Prostate gland (tissue), 2 donors: ENCODE measurements around the gene TMEM131. TPM values are rescaled to one million over a fixed set of nuclear protein-coding genes. Genes with fewer than 3 reads are reported as not detected.

Source experiments
- DNase-seq: peaks from one replicate; pipeline ENCODE4 v3.0.0-alpha.2; 2019; ENCODE audit warnings: low spot score
- H3K27ac ChIP-seq, 2 donors: fragments of 200-600 bp; sonication (generic); 2 replicates each; pipeline ENCODE4 v1.5.1; 2017 to 2019
- H3K27me3 ChIP-seq: fragments of 200-600 bp; sonication (generic); replicated peaks from 2 replicates; pipeline ENCODE4 v1.5.1; 2019; ENCODE audit not compliant: insufficient read depth
- H3K36me3 ChIP-seq, 2 donors: fragments of 200-600 bp; sonication (generic); 1 replicate in 1 of 2; 2 replicates in 1 of 2; pipeline versions ENCODE4 v1.5.1 to v1.8.1; 2017 to 2019
- H3K4me1 ChIP-seq: fragments of 200-600 bp; sonication (generic); replicated peaks from 2 replicates; pipeline ENCODE4 v1.5.1; 2019
- H3K4me3 ChIP-seq, 2 donors: fragments of 200-600 bp; sonication (generic); 2 replicates each; pipeline ENCODE4 v1.5.1; 2017 to 2019
- H3K9me3 ChIP-seq: fragments of 200-600 bp; sonication (generic); 2 replicates; pipeline ENCODE4 v1.5.1; 2017
- CTCF ChIP-seq, 4 experiments: fragments of 200-600 bp in 2 of 4; fragments of 450-650 bp in 2 of 4; sonication (generic) in 2 of 4; IDR thresholded peaks; 1 replicate in 3 of 4; 2 replicates in 1 of 4; pipeline ENCODE4 v1.5.1; 2016 to 2019; ENCODE audit warnings: antibody characterized with exemption in 4 of 4, mild to moderate bottlenecking in 2 of 4, moderate library complexity in 2 of 4
- POLR2A ChIP-seq: fragments of 450-650 bp; IDR thresholded peaks from one replicate; pipeline ENCODE4 v1.6.1; 2016; ENCODE audit warnings: antibody characterized with exemption, mild to moderate bottlenecking
- POLR2AphosphoS5 ChIP-seq: sonication (generic); formaldehyde crosslinking; IDR thresholded peaks from one replicate; pipeline ENCODE4 v1.6.1; 2017; ENCODE audit warnings: antibody characterized with exemption
- WGBS: methylation state at CpG from one replicate; pipeline ENCODE4 v1.1.5; 2018; 5-methylcytosine and 5-hydroxymethylcytosine counted together
- intact Hi-C: fragments of 100-400 bp; cut with DNase I; formaldehyde crosslinking; loops from one replicate; pipeline ENCODE4 v1.14.2; 2022
- small RNA-seq, 2 donors: library from RNA; depleted of rRNA; stranded (forward); fragments of <200 nt; gene quantifications; one replicate each; pipeline ENCODE3, GENCODE V24; 2016
- total RNA-seq, 2 donors: library from RNA; depleted of rRNA; stranded (reverse); fragments of >200 nt; gene quantifications; one replicate each; pipeline ENCODE4 v1.1.0, GENCODE V29; 2016

Gene TMEM131
- total RNA-seq, 2 donors from 2014 or later: 40.6 to 42.0 TPM

GRCh38 chr2:97711394-97711711, 284.4 kb downstream of the TMEM131 start:
- H3K4me1 ChIP-seq: no peaks in the 10 kb centered on the region
- TF ChIP-seq POLR2AphosphoS5 (no peak), POLR2A (no peak), CTCF (IDR thresholded peaks at IDR 0.05) (no peak)
- intact Hi-C loops: no loop called here
- DNase-seq: no peak
- no peaks in the 10 kb centered on the region for H3K36me3 ChIP-seq
- H3K27ac ChIP-seq: no peak overlapping the region
- H3K4me3 ChIP-seq: no peak overlapping the region
- H3K9me3 ChIP-seq: no peaks in the 10 kb centered on the region
- WGBS: 71% methylated on average over 6 of the region's 6 CpGs
- H3K27me3 ChIP-seq: no peaks in the 10 kb centered on the region

GRCh38 chr2:97708608-97709007, 287.1 kb downstream of the TMEM131 start:
- Histone ChIP-seq H3K4me3 (no peak overlapping the region), H3K9me3 (no peaks in the 10 kb centered on the region), H3K27me3 (no peaks in the 10 kb centered on the region), H3K27ac (no peak overlapping the region), H3K36me3 (no peaks in the 10 kb centered on the region), H3K4me1 (no peaks in the 10 kb centered on the region)
- TF ChIP-seq POLR2A: no peak
- TF ChIP-seq CTCF (IDR thresholded peaks at IDR 0.05): no peak
- TF ChIP-seq POLR2AphosphoS5: no peak
- DNase-seq: no peak
- intact Hi-C loops: no loop called here
- WGBS: 89% methylated on average over 8 of the region's 8 CpGs

GRCh38 chr2:97708048-97708380, 287.7 kb downstream of the TMEM131 start:
- Histone ChIP-seq H3K4me1 (no peaks in the 10 kb centered on the region), H3K9me3 (no peaks in the 10 kb centered on the region), H3K27me3 (no peaks in the 10 kb centered on the region), H3K4me3 (no peak overlapping the region), H3K27ac (no peak overlapping the region), H3K36me3 (no peaks in the 10 kb centered on the region)
- no peak for TF ChIP-seq POLR2A
- DNase-seq: no peak
- 74% methylated on average over 4 of the region's 4 CpGs for WGBS
- intact Hi-C loops: no loop called here

GRCh38 chr2:97707362-97708047, 288.2 kb downstream of the TMEM131 start:
- WGBS: 79% methylated on average over 11 of the region's 11 CpGs
- Histone ChIP-seq H3K4me3 (no peak overlapping the region), H3K36me3 (no peaks in the 10 kb centered on the region), H3K4me1 (no peaks in the 10 kb centered on the region), H3K27me3 (no peaks in the 10 kb centered on the region), H3K9me3 (no peaks in the 10 kb centered on the region), H3K27ac (no peak overlapping the region)
- intact Hi-C loops: no loop called here
- no peak for DNase-seq
- TF ChIP-seq CTCF (IDR thresholded peaks at IDR 0.05): no peak
- TF ChIP-seq POLR2AphosphoS5: no peak
- no peak for TF ChIP-seq POLR2A

- no peak overlapping the region for H3K27ac ChIP-seq
- intact Hi-C loops: no loop called here
- WGBS: 62% methylated on average over 11 of the region's 11 CpGs
- TF ChIP-seq POLR2A: no peak
- H3K9me3 ChIP-seq: no peaks in the 10 kb centered on the region
- H3K27me3 ChIP-seq: no peaks in the 10 kb centered on the region
- DNase-seq: no peak
- no peaks in the 10 kb centered on the region for H3K4me1 ChIP-seq
- no peak overlapping the region for H3K4me3 ChIP-seq
- no peaks in the 10 kb centered on the region for H3K36me3 ChIP-seq
Measured at GRCh38 chr2:97706708-97707345, 288.9 kb downstream of the TMEM131 start.

Small RNAs within 50 kb of the gene (small RNA-seq; reads per million reads assigned to genes)
- gene HMGN1P36: 0 reads per million in 2 donors
- 0 reads per million in 2 donors for gene RNU7-96P

Other genes with a start within 250 kb of the TMEM131 start
- gene VWA3B, start 91.2 kb upstream of the TMEM131 start, total RNA-seq: 1 to 10 TPM in 1 of 2 donors, not detected in 1; 4.0 TPM